Activated CD4-positive, alpha-beta T cell treated with anti-CD3 and anti-CD28 coated beads for 36 hours (primary cell): ENCODE measurements around the gene DRD3. TPM values are rescaled to one million over a fixed set of nuclear protein-coding genes. Genes with fewer than 3 reads are reported as not detected.

Source experiments
- total RNA-seq, 2 experiments: library from RNA; stranded (reverse); gene quantifications; one replicate each; pipeline ENCODE4 v1.2.3, GENCODE V29; 2021

The DRD3 gene
- total RNA-seq, 2 experiments from 2014 or later, result not detected

Other genes with a start within 250 kb of the DRD3 start
- gene ZDHHC23, start 231.0 kb downstream of the DRD3 start, total RNA-seq, result 1 to 10 TPM; 4.5 to 5.1 TPM
- 1 to 10 TPM; 2.2 to 2.4 TPM for gene CCDC191, start 122.5 kb downstream of the DRD3 start, total RNA-seq
- 10 to 100 TPM; 31.3 to 47.0 TPM for gene QTRT2, start 122.3 kb downstream of the DRD3 start, total RNA-seq
- gene ZNF80, start 58.5 kb upstream of the DRD3 start, total RNA-seq, result under 1 TPM; 0.23 to 0.27 TPM
- gene TIGIT, start 115.0 kb upstream of the DRD3 start, total RNA-seq, result 10 to 100 TPM; 23.5 to 25.5 TPM